22Rv1 (cell line): ENCODE data around the gene MLYCD.

ENCODE experiments used
- ZFX ChIP-seq: fragments of 450-650 bp; IDR thresholded peaks from 2 replicates; pipeline ENCODE4 v1.6.1; 2017; ENCODE audit warnings: antibody characterized with exemption, borderline replicate concordance
- TF ChIP-seq, protein P1 (sequence below): fragments of 450-650 bp; IDR thresholded peaks from 2 replicates; pipeline ENCODE4 v1.5.1; 2017; ENCODE audit warnings: mild to moderate bottlenecking

GRCh38 chr16:83853834-83854233 lies 45.1 kb upstream of the MLYCD start:
- TF ChIP-seq, protein P1, sequence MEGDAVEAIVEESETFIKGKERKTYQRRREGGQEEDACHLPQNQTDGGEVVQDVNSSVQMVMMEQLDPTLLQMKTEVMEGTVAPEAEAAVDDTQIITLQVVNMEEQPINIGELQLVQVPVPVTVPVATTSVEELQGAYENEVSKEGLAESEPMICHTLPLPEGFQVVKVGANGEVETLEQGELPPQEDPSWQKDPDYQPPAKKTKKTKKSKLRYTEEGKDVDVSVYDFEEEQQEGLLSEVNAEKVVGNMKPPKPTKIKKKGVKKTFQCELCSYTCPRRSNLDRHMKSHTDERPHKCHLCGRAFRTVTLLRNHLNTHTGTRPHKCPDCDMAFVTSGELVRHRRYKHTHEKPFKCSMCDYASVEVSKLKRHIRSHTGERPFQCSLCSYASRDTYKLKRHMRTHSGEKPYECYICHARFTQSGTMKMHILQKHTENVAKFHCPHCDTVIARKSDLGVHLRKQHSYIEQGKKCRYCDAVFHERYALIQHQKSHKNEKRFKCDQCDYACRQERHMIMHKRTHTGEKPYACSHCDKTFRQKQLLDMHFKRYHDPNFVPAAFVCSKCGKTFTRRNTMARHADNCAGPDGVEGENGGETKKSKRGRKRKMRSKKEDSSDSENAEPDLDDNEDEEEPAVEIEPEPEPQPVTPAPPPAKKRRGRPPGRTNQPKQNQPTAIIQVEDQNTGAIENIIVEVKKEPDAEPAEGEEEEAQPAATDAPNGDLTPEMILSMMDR = no peak
- TF ChIP-seq ZFX = no peak
